ENCODE measurements around the gene MYH14. TPM values are rescaled to one million over a fixed set of nuclear protein-coding genes. Genes with fewer than 3 reads are reported as not detected.

MYH14 gene
- total RNA-seq, 1 donor from 2014 or later, result 113 TPM

DNA sequence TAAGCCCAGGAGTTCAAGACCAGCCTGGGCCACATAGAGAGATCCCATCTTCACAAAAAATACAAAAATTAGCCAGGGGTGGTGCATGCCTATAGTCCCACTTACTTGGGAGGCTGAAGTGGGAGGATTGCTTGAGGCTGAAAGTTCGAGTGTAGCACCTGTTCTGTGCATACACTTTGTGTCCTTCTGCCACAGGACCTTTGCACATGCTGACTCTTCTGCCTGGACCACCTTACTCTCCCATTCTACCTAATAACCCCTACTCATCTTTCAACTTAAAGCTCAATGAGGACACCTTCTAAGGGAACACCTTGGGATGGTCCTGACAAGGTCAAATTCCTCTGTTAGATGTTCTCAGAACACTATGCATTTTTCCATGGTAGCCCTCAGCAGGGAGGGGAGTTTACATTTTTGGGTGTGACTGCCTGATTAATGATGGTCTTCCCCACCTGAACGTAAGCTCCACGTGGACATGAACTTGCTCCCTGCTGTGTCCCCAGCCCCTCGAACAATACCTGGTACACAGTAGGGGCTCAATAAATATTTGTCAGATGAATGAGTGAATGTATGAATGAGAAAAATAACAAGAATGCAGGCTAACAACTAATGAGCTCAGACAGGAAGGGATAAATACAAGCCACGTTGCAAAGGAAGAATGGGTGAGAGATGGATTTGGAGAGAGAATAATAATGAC lies 29.2 kb upstream of the MYH14 start:
- DNase-seq (no peak), ATAC-seq (no peak)
- H3K9me3 ChIP-seq, result no peaks in the 10 kb centered on the region

DNA sequence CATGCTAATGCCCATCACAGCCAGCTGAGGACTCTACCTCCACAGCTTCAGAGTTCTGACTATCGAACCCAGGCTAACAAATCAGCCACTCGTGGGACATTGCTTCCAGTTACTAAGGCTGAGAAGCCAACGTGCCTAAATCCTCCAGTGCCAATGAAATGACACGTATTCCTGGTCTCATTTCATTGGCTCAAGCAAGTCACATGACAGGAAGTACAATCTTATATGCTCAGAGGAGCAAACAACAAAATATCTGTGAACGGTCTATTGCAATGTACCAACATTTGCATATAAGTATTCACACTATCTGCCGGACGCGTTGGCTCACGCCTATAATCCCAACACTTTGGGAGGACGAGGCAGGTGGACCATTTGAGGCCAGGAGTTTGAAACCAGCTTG lies 27.5 kb upstream of the MYH14 start:
- H3K4me3 ChIP-seq, result no peak overlapping the region
- H3K36me3 ChIP-seq, result no peaks in the 10 kb centered on the region
- intact Hi-C loops (cut with DNase I), result no loop called here
- ATAC-seq (no peak), DNase-seq (no peak)
- H3K27me3 ChIP-seq (ENCODE audit: low read depth), result no peaks in the 10 kb centered on the region
- H3K9me3 ChIP-seq, result no peaks in the 10 kb centered on the region
- TF ChIP-seq, protein P1, sequence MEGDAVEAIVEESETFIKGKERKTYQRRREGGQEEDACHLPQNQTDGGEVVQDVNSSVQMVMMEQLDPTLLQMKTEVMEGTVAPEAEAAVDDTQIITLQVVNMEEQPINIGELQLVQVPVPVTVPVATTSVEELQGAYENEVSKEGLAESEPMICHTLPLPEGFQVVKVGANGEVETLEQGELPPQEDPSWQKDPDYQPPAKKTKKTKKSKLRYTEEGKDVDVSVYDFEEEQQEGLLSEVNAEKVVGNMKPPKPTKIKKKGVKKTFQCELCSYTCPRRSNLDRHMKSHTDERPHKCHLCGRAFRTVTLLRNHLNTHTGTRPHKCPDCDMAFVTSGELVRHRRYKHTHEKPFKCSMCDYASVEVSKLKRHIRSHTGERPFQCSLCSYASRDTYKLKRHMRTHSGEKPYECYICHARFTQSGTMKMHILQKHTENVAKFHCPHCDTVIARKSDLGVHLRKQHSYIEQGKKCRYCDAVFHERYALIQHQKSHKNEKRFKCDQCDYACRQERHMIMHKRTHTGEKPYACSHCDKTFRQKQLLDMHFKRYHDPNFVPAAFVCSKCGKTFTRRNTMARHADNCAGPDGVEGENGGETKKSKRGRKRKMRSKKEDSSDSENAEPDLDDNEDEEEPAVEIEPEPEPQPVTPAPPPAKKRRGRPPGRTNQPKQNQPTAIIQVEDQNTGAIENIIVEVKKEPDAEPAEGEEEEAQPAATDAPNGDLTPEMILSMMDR (IDR thresholded peaks at IDR 0.05), result no peak
- H3K27ac ChIP-seq, result no peak overlapping the region
- H3K4me1 ChIP-seq, result no peaks in the 10 kb centered on the region

More for the DNA sequence above, 29.2 kb upstream of the MYH14 start:
- TF ChIP-seq, protein P1 (IDR thresholded peaks at IDR 0.05), result no peak
- no peaks in the 10 kb centered on the region for H3K27me3 ChIP-seq (ENCODE audit: low read depth)
- no peak overlapping the region for H3K27ac ChIP-seq
- no peaks in the 10 kb centered on the region for H3K4me1 ChIP-seq
- H3K4me3 ChIP-seq, result no peak overlapping the region
- intact Hi-C loops (cut with DNase I), result no loop called here
- H3K36me3 ChIP-seq, result no peaks in the 10 kb centered on the region

DNA sequence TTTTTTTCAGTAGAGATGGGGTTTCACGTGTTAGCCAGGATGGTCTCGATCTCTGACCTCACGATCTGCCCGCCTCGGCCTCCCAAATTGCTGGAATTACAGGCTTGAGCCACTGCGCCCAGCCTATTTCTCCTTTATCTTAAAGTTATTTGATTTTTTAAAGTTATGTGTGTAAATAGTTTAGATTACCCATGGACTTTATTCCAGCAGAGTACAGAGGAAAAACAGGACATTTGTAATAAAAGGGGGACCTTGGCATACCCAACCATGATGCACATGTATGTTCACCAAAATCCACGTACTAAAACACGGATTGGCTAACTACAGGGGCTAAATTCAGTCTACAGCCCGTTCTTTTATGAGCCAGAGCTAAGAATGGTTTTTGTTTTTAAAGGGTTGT lies 26.6 kb upstream of the MYH14 start:
- intact Hi-C loops (cut with DNase I), result no loop called here
- DNase-seq (no peak), ATAC-seq (no peak)
- no peak overlapping the region for H3K27ac ChIP-seq
- TF ChIP-seq, protein P1 (IDR thresholded peaks at IDR 0.05), result no peak
- H3K9me3 ChIP-seq, result no peaks in the 10 kb centered on the region
- no peak overlapping the region for H3K4me3 ChIP-seq
- no peaks in the 10 kb centered on the region for H3K36me3 ChIP-seq
- no peaks in the 10 kb centered on the region for H3K27me3 ChIP-seq (ENCODE audit: low read depth)
- H3K4me1 ChIP-seq, result no peaks in the 10 kb centered on the region

DNA sequence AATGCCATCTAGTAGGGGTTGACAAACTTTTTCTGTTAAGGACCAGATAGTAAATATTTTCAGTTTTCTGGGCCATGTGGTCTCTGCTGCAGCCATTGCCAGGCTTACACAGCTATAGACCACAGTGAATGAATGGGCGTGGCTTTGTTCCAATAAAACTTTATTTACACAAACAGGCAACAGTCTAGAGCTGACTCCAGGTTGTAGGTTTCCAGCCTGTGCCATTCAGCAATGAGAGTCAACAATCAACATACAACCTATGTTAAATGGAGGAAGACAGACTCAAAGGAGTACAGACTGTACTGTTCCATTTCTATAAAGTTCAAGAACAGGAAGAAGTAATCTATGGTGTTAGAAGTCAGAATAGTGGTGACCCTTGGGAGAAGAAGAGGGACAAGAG lies 25.1 kb upstream of the MYH14 start:
- no peak for ATAC-seq
- Histone ChIP-seq H3K27me3 (ENCODE audit: low read depth) (no peaks in the 10 kb centered on the region), H3K4me3 (no peak overlapping the region), H3K27ac (no peak overlapping the region), H3K4me1 (no peaks in the 10 kb centered on the region), H3K9me3 (no peaks in the 10 kb centered on the region), H3K36me3 (no peaks in the 10 kb centered on the region)
- intact Hi-C loops (cut with DNase I), result no loop called here
- TF ChIP-seq, protein P1 (IDR thresholded peaks at IDR 0.05), result no peak
- no peak for DNase-seq

DNA sequence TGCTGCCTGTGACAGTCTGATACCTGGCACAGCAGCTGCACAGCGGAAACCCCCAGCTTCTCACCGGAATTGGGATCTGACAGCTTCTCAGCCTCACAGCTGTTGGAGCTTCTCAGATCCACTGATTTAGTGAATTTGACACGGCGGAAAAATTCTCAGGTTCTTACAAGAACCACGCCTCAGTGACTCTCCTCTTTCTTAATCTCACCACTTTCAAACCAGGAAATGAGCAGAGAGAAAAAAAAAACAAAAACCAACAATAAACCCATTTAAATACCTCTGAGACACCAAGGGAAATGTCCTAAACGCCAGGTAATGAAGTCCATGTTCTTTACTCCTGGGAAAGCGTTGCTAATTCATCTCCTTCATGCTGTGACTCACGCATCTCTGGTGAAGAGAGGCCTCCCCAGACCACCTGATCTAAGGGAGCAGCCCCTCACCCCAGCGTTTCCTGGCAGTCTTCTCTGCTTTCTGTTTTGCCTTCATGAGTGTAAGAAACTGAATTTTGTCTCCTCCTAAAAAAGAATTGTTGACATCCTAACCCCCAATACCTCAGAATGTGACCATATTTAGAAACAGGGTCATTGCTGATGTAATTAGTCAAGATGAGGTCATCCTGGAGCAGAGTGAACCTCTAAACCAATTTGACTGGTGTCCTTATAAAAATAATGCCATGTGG lies 24.4 kb upstream of the MYH14 start:
- Histone ChIP-seq H3K4me3 (no peak overlapping the region), H3K27me3 (ENCODE audit: low read depth) (no peaks in the 10 kb centered on the region), H3K27ac (no peak overlapping the region), H3K4me1 (no peaks in the 10 kb centered on the region), H3K9me3 (no peaks in the 10 kb centered on the region), H3K36me3 (no peaks in the 10 kb centered on the region)
- TF ChIP-seq, protein P1 (IDR thresholded peaks at IDR 0.05), result no peak
- intact Hi-C loops (cut with DNase I), result no loop called here
- ATAC-seq (no peak), DNase-seq (no peak)

Data from lower lobe of right lung (tissue), 2 donors.